Small intestine (tissue), 7 donors: ENCODE results near the gene LEMD1. TPM values are rescaled to one million over a fixed set of nuclear protein-coding genes. Genes with fewer than 3 reads are reported as not detected.

Experiments
- DNase-seq, 2 donors: peaks; one replicate each; pipeline versions ENCODE4 v3.0.0 to v3.0.0-alpha.2; 2013
- FAIRE-seq: peaks from 2 replicates; lab custom pipeline; 2012; peaks lifted over from hg19 to GRCh38; lab: Jason Lieb, UNC
- H3K27ac ChIP-seq, 3 donors: one replicate each; pipeline ENCODE4 v1.5.1; 2013; ENCODE audit warnings: low read length in 2 of 3, mild to moderate bottlenecking in 2 of 3, control low read depth in 1 of 3, inconsistent platforms in 1 of 3, low read depth in 1 of 3, moderate library complexity in 1 of 3
- H3K27me3 ChIP-seq, 3 donors: one replicate each; pipeline ENCODE4 v1.6.1; 2013; ENCODE audit warnings: low read length in 3 of 3, inconsistent platforms in 1 of 3; ENCODE audit not compliant: control insufficient read depth in 3 of 3, insufficient read depth in 3 of 3
- H3K36me3 ChIP-seq, 3 donors: one replicate each; pipeline ENCODE4 v1.6.1; 2013; ENCODE audit warnings: low read length in 3 of 3, inconsistent platforms in 1 of 3, low read depth in 1 of 3, mild to moderate bottlenecking in 1 of 3, moderate library complexity in 1 of 3; ENCODE audit not compliant: control insufficient read depth in 3 of 3, insufficient read depth in 2 of 3
- H3K4me1 ChIP-seq, 3 donors: one replicate each; pipeline ENCODE4 v1.6.1; 2013; ENCODE audit warnings: low read length in 2 of 3, inconsistent platforms in 1 of 3, low read depth in 1 of 3, mild to moderate bottlenecking in 1 of 3, moderate library complexity in 1 of 3; ENCODE audit not compliant: control insufficient read depth in 3 of 3, insufficient read depth in 2 of 3
- H3K4me3 ChIP-seq, 3 donors: one replicate each; pipeline ENCODE4 v1.5.1; 2013; ENCODE audit warnings: low read length in 3 of 3, control low read depth in 1 of 3, inconsistent platforms in 1 of 3, low read depth in 1 of 3, mild to moderate bottlenecking in 1 of 3, moderate library complexity in 1 of 3
- H3K9me3 ChIP-seq, 2 donors: one replicate each; pipeline ENCODE4 v1.6.1; 2013; ENCODE audit warnings: low read depth in 1 of 2, low read length in 1 of 2; ENCODE audit not compliant: control insufficient read depth in 2 of 2, insufficient read depth in 1 of 2
- WGBS, 3 donors: extraction: QIAGEN DNeasy Blood & Tissue Kit; methylation state at CpG; one replicate each; pipeline ENCODE4 v1.1.7; 2013; 5-methylcytosine and 5-hydroxymethylcytosine counted together
- polyA plus RNA-seq, 4 donors: library from polyadenylated mRNA; stranded (reverse) in 3 of 4; unstranded in 1 of 4; fragments of 200-250 nt in 3 of 4; fragments of 120-200 nt in 1 of 4; gene quantifications; one replicate each; pipeline versions ENCODE4 v1.2.1 to v1.2.3, GENCODE V29; 2013
- donor health status: healthy with polysubstance abuse.
- donor health status: control.
- donor health status: control.
- donor health status: Bipolar disorder and iron deficiency.
- donor health status: healthy.

The LEMD1 gene
- polyA plus RNA-seq, 4 donors: 0.34 to 3.8 (median 0.79) TPM

DNA sequence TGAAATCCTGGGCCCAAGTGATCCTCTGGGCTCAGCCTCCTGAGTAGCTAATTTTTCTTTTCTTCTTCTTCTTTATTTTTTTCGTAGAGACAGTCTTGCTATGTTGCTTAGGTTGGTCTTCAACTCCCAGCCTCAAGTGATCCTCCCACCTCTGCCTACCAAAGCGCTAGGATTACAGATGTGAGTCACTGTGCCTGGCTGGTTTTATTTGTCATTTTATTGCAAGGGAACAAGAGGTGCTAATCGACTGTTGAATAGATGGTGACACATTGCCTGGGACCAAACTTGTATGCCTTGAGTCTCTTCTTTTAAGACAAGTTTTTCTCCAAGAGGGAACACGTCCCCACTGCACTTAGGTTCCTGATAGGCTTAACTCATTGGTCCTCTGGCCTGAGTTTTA is 45.1 kb downstream of the LEMD1 start:
- no peak overlapping the region for H3K27ac ChIP-seq
- H3K27me3 ChIP-seq: peaks cover 0 to 4% (median 2%) of the 10 kb centered on the region in 3 donors
- no peak for FAIRE-seq
- no peak for DNase-seq
- H3K4me1 ChIP-seq: no peaks in the 10 kb centered on the region
- H3K9me3 ChIP-seq: no peaks in the 10 kb centered on the region
- H3K36me3 ChIP-seq: no peaks in the 10 kb centered on the region
- H3K4me3 ChIP-seq: no peak overlapping the region
- 49 to 60% (median 49%) methylated on average over 4 of the region's 4 CpGs for WGBS, 3 donors

DNA sequence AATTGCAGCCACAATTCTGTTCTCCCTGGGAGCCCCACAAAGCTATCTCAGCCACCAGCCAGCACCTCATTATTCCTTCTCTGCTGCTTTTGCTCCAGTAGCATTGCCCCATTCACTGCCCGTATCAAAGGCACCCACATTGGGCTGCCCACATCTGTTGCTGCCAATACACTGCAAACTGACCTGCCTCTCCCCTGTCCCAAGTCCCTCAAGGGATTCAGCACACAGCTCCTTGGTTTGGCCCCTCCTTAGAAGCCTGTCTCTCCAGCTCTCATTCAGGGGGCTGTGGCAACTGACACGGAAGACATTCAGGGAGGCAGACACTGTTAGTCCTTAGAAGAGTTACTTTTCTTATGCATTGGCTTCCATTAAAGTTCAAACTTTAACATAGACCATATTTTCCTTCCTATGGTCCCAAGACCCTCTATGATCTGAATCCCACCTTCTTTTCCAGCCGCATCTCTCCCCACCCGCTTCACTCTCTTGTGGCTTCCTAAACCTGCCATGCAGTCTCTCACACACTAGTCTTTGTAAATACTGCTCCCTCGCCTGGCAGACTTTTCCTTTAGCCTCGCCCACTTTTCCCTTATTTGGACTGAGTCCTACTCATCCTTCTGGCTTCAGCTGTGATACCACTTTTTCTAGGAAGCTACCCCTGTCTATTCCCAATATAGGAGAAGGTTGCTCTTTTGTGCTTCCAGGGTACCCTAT is 45.9 kb downstream of the LEMD1 start:
- FAIRE-seq (no peak), DNase-seq (peak; percentile 40 to 44)
- Histone ChIP-seq H3K27me3 (peaks cover 0 to 4% (median 2%) of the 10 kb centered on the region in 3 donors), H3K9me3 (no peaks in the 10 kb centered on the region), H3K4me3 (no peak overlapping the region), H3K27ac (no peak overlapping the region), H3K4me1 (no peaks in the 10 kb centered on the region), H3K36me3 (no peaks in the 10 kb centered on the region)
- 27 to 33% (median 32%) methylated on average over 6 of the region's 6 CpGs for WGBS, 3 donors

- Histone ChIP-seq H3K4me1 (no peaks in the 10 kb centered on the region), H3K4me3 (no peak overlapping the region), H3K9me3 (no peaks in the 10 kb centered on the region), H3K27me3 (peaks cover 0 to 4% (median 2%) of the 10 kb centered on the region in 3 donors), H3K27ac (no peak overlapping the region), H3K36me3 (no peaks in the 10 kb centered on the region)
- FAIRE-seq (no peak), DNase-seq (no peak)
- 44 to 59% (median 45%) methylated on average over 10 of the region's 10 CpGs for WGBS, 3 donors
Measured at GRCh38 chr1:205374210-205375078, 47.4 kb downstream of the LEMD1 start.

GRCh38 chr1:205373798-205374175 is 48.1 kb downstream of the LEMD1 start:
- H3K4me3 ChIP-seq: no peak overlapping the region
- no peak overlapping the region for H3K27ac ChIP-seq
- H3K4me1 ChIP-seq: no peaks in the 10 kb centered on the region
- no peak for FAIRE-seq
- DNase-seq: no peak
- no peaks in the 10 kb centered on the region for H3K9me3 ChIP-seq
- H3K36me3 ChIP-seq: no peaks in the 10 kb centered on the region
- H3K27me3 ChIP-seq: peaks cover 0 to 4% (median 2%) of the 10 kb centered on the region in 3 donors
- WGBS, 3 donors: 84 to 94% (median 93%) methylated on average over 2 of the region's 2 CpGs

DNA sequence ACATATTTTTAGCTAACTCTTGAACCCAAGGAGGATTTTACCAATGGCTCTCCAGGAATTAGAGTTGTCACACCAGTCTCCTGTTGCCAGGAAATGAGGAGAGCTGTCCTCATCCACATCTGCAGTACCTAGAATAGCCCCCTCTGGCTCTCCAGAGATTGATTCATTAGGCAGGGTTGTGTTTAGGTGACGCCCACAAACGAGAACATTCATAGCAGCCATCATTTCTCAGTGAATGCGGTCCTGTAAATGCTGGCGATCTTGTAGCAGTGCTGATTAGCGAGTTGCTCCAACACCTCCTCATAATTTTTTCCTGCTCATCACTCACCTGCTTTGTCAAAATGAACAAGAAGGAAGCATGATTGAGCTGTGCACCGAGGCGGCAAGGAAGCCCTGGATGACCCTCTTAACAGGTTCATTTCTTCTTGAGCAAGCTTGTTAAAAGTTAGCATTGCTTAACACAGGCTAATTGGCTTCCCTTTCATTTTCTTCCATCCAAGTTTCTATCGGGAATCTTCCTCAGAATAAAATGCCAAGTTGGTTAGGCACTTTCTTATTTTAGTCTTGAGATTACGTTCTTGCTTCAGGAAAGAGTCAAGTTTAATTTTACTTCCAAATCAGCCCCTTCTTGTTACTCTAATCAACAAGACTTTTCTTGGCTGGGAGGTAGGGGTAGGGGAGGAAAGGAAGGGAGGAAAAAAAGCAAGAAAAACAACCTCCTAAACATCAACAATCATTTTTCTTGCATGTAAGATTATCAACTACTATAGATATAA is 48.6 kb downstream of the LEMD1 start:
- H3K4me3 ChIP-seq: no peak overlapping the region

DNA sequence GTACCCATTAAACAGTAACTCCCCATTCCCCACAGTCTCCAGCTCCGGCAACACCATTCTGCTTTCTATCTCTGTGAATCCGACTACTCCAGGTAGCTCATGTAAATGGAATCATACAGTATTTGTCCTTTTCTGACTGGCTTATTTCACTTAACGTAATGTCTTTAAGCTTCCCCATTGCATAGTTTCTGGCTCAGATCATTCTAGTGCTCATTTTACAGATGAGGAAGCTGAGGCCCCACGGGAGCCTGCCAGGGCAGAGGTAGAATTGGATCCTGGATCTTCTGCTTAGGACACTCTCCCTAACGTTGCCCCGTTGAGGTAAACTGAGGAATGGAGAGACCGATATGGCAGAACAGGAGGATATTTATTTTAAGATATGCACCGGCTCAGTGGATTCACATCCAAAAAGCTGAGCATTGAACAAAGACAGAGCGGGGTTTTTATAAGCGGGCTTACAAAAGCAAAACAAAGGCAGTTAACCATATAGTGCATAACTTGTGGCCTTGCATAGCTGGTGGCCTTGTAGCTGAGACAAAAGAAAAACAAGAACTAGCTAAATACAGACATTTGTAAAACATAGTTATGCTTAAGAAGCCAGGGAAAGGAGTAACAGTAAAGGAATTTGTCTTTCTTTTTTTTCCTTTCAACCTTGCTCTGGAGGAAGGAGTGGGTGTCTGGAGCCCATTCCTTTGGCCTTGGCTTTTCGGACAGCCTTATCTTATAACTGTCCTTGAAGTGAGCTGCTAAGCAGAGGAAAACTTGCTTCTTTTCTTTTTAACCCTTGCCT is 49.8 kb downstream of the LEMD1 start:
- Histone ChIP-seq H3K27me3 (no peaks in the 10 kb centered on the region), H3K4me1 (no peaks in the 10 kb centered on the region), H3K4me3 (no peak overlapping the region), H3K27ac (no peak overlapping the region), H3K36me3 (no peaks in the 10 kb centered on the region), H3K9me3 (no peaks in the 10 kb centered on the region)
- FAIRE-seq (no peak), DNase-seq (no peak)
- 72 to 79% (median 73%) methylated on average over 11 of the region's 11 CpGs for WGBS, 3 donors

More for the DNA sequence above, 48.6 kb downstream of the LEMD1 start:
- FAIRE-seq (no peak), DNase-seq (no peak)
- no peaks in the 10 kb centered on the region for H3K9me3 ChIP-seq
- no peak overlapping the region for H3K27ac ChIP-seq
- WGBS, 3 donors: 56 to 71% (median 68%) methylated on average over 9 of the region's 9 CpGs
- H3K4me1 ChIP-seq: no peaks in the 10 kb centered on the region
- H3K27me3 ChIP-seq: peaks cover 0 to 3% (median 2%) of the 10 kb centered on the region in 3 donors
- H3K36me3 ChIP-seq: no peaks in the 10 kb centered on the region

- no peaks in the 10 kb centered on the region for H3K9me3 ChIP-seq
- H3K4me3 ChIP-seq: no peak overlapping the region
- no peaks in the 10 kb centered on the region for H3K4me1 ChIP-seq
- H3K36me3 ChIP-seq: no peaks in the 10 kb centered on the region
- no peaks in the 10 kb centered on the region for H3K27me3 ChIP-seq
- peak in 1 of 2 donors; percentile 58 for DNase-seq
- H3K27ac ChIP-seq: no peak overlapping the region
- no peak for FAIRE-seq
Measured at GRCh38 chr1:205370780-205371179, 51.1 kb downstream of the LEMD1 start.
